K562 (cell line): ENCODE results near the gene TIPARP. TPM values are rescaled to one million over a fixed set of nuclear protein-coding genes. Genes with fewer than 3 reads are reported as not detected.

Experiments used
- ATAC-seq: fragments of 200-7000 bp; cut with Tn5 transposase; 3 replicates; pipeline ENCODE4 v1.9.1; 2020; ENCODE audit warnings: moderate library complexity
- BruUV-seq: library from RNA; stranded (reverse); fragments of 400-500 nt; replicated peaks from 2 replicates; lab custom pipeline; 2021; lab: Mats Ljungman, UMichigan
- CTCF ChIA-PET: fragments of 300-600 bp; formaldehyde crosslinking; extraction: SDS; loops from one replicate; lab custom pipeline; 2021; ENCODE audit warnings: low intra/inter-chr PET ratio; lab: Yijun Ruan, JAX
- POLR2A ChIA-PET: fragments of 300-600, 350-650 bp; sonication (Branson Sonifier 250); formaldehyde crosslinking; extraction: SDS; loops from one replicate; lab custom pipeline; 2021; ENCODE audit warnings: antibody characterized with exemption, inconsistent platforms; lab: Yijun Ruan, JAX
- DNase-seq, 4 experiments: peaks; one replicate each; pipeline versions ENCODE4 v3.0.0 to v3.0.0-alpha.2; 2011 to 2018; ENCODE audit warnings: low spot score in 3 of 4, mixed read lengths in 3 of 4; ENCODE audit errors: extremely low read depth in 1 of 4
- FAIRE-seq: peaks from 2 replicates; lab custom pipeline; 2011; peaks lifted over from hg19 to GRCh38; lab: Jason Lieb, UNC
- H2AFZ ChIP-seq: 2 replicates; pipeline ENCODE4 v1.6.0; 2011; ENCODE audit warnings: low read depth, low read length, control low read depth, inconsistent platforms
- H3K27ac ChIP-seq: fragments of 200-600 bp; 3 replicates; pipeline ENCODE4 v1.8.0; 2011; ENCODE audit warnings: low read depth, mild to moderate bottlenecking, control low read depth, inconsistent platforms, low read length, moderate library complexity, mixed read lengths; ENCODE audit errors: extremely low read depth
- H3K27me3 ChIP-seq, 2 experiments: fragments of 300-600 bp in 1 of 2; 2 replicates in 1 of 2; 3 replicates in 1 of 2; pipeline versions ENCODE4 v1.6.0 to v1.8.0; 2011; ENCODE audit warnings: inconsistent platforms in 2 of 2, low read length in 2 of 2, mild to moderate bottlenecking in 1 of 2, mixed read lengths in 1 of 2, moderate library complexity in 1 of 2; ENCODE audit not compliant: control insufficient read depth in 2 of 2, insufficient read depth in 2 of 2
- H3K36me3 ChIP-seq: fragments of 300-600 bp; 3 replicates; pipeline ENCODE4 v1.8.0; 2011; ENCODE audit warnings: mild to moderate bottlenecking, low read length, inconsistent platforms; ENCODE audit not compliant: control insufficient read depth, insufficient read depth
- H3K4me1 ChIP-seq, 2 experiments: fragments of 200-600 bp in 1 of 2; replicated peaks in 1 of 2; 2 replicates in 1 of 2; 3 replicates in 1 of 2; pipeline versions ENCODE4 v1.5.1 to v1.8.0; 2011; ENCODE audit warnings: inconsistent platforms in 2 of 2, low read length in 2 of 2, mild to moderate bottlenecking in 1 of 2, mixed read lengths in 1 of 2, moderate library complexity in 1 of 2; ENCODE audit not compliant: control insufficient read depth in 2 of 2, insufficient read depth in 2 of 2
- H3K4me2 ChIP-seq: 2 replicates; pipeline ENCODE4 v1.6.1; 2011; ENCODE audit warnings: low read length, control low read depth, inconsistent platforms, mixed read lengths; ENCODE audit not compliant: insufficient read depth
- H3K4me3 ChIP-seq: fragments of 200-600 bp; sonication (generic), shearing (Covaris generic); 2 replicates; pipeline ENCODE4 v1.5.1; 2016; ENCODE audit warnings: control low read depth, inconsistent platforms
- H3K79me2 ChIP-seq: fragments of 200-600 bp; 3 replicates; pipeline ENCODE4 v1.8.0; 2011; ENCODE audit warnings: low read length, inconsistent platforms; ENCODE audit not compliant: control insufficient read depth, insufficient read depth
- H3K9ac ChIP-seq, 2 experiments: 2 replicates each; pipeline versions ENCODE4 v1.6.0 to v1.6.1; 2011; ENCODE audit warnings: low read depth in 2 of 2, low read length in 2 of 2, control low read depth in 1 of 2, inconsistent platforms in 1 of 2, mild to moderate bottlenecking in 1 of 2, mixed read lengths in 1 of 2; ENCODE audit not compliant: insufficient read depth in 1 of 2
- H3K9me1 ChIP-seq: one replicate; pipeline ENCODE4 v1.6.0; 2011; ENCODE audit warnings: inconsistent platforms, mild to moderate bottlenecking, low read length, moderate library complexity; ENCODE audit not compliant: control insufficient read depth, insufficient read depth
- H3K9me3 ChIP-seq: replicated peaks from 2 replicates; pipeline ENCODE4 v1.5.1; 2011; ENCODE audit warnings: low read depth, low read length, inconsistent platforms; ENCODE audit not compliant: control insufficient read depth, insufficient read depth
- H4K20me1 ChIP-seq: replicated peaks from 2 replicates; pipeline ENCODE4 v1.6.1; 2011; ENCODE audit warnings: low read length, inconsistent platforms, mixed read lengths; ENCODE audit not compliant: control insufficient read depth, insufficient read depth
- BRD9 ChIP-seq: fragments of 450-650 bp; IDR thresholded peaks from 2 replicates; pipeline ENCODE4 v1.6.1; 2018; ENCODE audit warnings: low read depth; ENCODE audit not compliant: partially characterized antibody
- BRF1 ChIP-seq: IDR thresholded peaks from 3 replicates; pipeline ENCODE4 v1.6.1; 2011; ENCODE audit warnings: borderline replicate concordance, mild to moderate bottlenecking; ENCODE audit not compliant: insufficient read length; ENCODE audit errors: extremely low read depth
- NR2C1 ChIP-seq, 2 experiments: fragments of 450-650 bp; IDR thresholded peaks; 2 replicates each; pipeline ENCODE4 v1.6.1; 2017; ENCODE audit warnings: mild to moderate bottlenecking in 2 of 2, antibody characterized with exemption in 1 of 2, inconsistent platforms in 1 of 2, missing compliant biosample characterization in 1 of 2, missing genetic modification characterization in 1 of 2
- SNRNP70 ChIP-seq: fragments of 200-400 bp; formaldehyde crosslinking; optimal IDR thresholded peaks from 2 replicates; pipeline ENCODE3; 2017; ENCODE audit warnings: low read depth, low read length
- SP2 ChIP-seq: IDR thresholded peaks from 2 replicates; pipeline ENCODE4 v1.6.1; 2011; ENCODE audit warnings: mild to moderate bottlenecking, low read depth, low read length, moderate library complexity; ENCODE audit not compliant: poor library complexity, severe bottlenecking; ENCODE audit errors: extremely low read depth
- TCFL5 ChIP-seq: fragments of 250-450 bp; sonication (Bioruptor Pico); conservative IDR thresholded peaks from 2 replicates; pipeline ENCODE4 v1.6.1; 2021; ENCODE audit warnings: mild to moderate bottlenecking, moderate library complexity, matching md5 sums
- ZC3H11A ChIP-seq: IDR thresholded peaks from 2 replicates; pipeline ENCODE4 v1.6.1; 2012; ENCODE audit warnings: low read depth, low read length, improper control_type of control experiment
- WGBS: fragments of 100-300 bp; shearing (Covaris generic); methylation state at CpG from one replicate; pipeline ENCODE4 v1.1.6; 2016; ENCODE audit warnings: low coverage, mixed read lengths; ENCODE audit not compliant: insufficient coverage; ENCODE audit errors: missing lambda C conversion rate; 5-methylcytosine and 5-hydroxymethylcytosine counted together
- in situ Hi-C: fragments of 300-500 bp; cut with MboI; formaldehyde crosslinking; loops from 4 replicates; pipeline ENCODE4 v1.15.0; 2018; ENCODE audit warnings: inconsistent platforms, mixed read lengths
- intact Hi-C: fragments of 100-400 bp; cut with micrococcal nuclease; formaldehyde crosslinking; loops from 2 replicates; pipeline ENCODE4 v1.14.2; 2022
- polyA plus RNA-seq, 8 experiments: library from polyadenylated mRNA; depleted of rRNA in 4 of 8; stranded (reverse) in 5 of 8; unstranded in 3 of 8; fragments of >200 nt; fragmentation: Nextera tagmentation in 2 of 8; fragmentation: Illumina TruSeq in 1 of 8; extraction: Ambion mirVana in 2 of 8; extraction: Trizol in 1 of 8; gene quantifications; 2 replicates each; pipeline versions ENCODE4 v1.2.1 to v1.2.3, GENCODE V29; 2011 to 2014; ENCODE audit warnings: inconsistent platforms in 1 of 8, missing spikeins in 1 of 8
- total RNA-seq, 7 experiments: library from RNA; depleted of rRNA in 6 of 7; stranded (reverse); fragments of >200 nt in 6 of 7; fragmentation: Illumina TruSeq in 2 of 7; extraction: Trizol in 2 of 7; gene quantifications; 2 replicates each; pipeline versions ENCODE4 v1.2.1 to v1.2.3, GENCODE V29; 2011 to 2021; ENCODE audit warnings: low replicate concordance in 1 of 7
- TF ChIP-seq, protein P1 (sequence below): fragments of 450-650 bp; formaldehyde crosslinking; IDR thresholded peaks from 2 replicates; pipeline ENCODE4 v1.4.0; 2020; ENCODE audit warnings: mild to moderate bottlenecking, moderate library complexity
- TF ChIP-seq, protein P2 (sequence below): sonication (generic); formaldehyde crosslinking; IDR thresholded peaks from 2 replicates; pipeline ENCODE4 v1.8.1; 2023; ENCODE audit warnings: mild to moderate bottlenecking, missing genetic modification reagents

Gene TIPARP
- total and polyA plus RNA-seq, 9 of the 15 experiments (the other 6 are each of a cell fraction or from before 2014, with no cell fraction given): 2.4 to 29.4 (median 15.1) TPM

DNA sequence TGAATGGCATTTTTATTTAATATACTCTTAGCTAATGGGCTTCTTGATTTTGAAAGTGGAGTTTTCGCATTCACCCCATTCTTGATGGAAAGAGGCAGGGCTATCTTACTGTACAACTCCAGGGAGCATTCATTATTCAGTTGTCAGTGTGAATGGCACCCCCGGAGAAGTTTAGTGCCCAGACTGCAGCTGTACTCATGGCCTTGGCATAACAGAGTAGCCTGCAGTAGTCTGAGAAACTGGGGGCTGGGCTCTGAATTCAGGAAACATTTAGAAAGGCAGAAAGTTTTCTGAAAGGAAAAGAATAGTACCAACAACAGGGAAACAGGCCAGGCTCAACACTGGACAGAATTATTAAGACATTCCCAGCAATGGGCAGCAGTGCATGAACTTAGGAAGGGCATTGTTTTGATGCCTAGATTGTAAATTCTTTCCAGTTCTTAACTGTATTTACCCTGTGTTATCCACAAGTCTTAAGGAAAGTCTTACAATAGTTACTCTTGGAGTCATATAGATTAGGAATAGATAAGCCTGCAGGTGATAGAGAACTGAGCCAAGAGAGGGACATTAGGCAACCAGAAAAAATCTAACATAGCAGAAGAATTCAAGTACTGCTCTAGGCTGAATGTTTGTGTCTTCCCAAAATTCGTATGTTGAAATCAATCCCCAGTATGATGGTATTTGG is 44.4 kb downstream of the TIPARP start (continued):
- TF ChIP-seq, protein P1, sequence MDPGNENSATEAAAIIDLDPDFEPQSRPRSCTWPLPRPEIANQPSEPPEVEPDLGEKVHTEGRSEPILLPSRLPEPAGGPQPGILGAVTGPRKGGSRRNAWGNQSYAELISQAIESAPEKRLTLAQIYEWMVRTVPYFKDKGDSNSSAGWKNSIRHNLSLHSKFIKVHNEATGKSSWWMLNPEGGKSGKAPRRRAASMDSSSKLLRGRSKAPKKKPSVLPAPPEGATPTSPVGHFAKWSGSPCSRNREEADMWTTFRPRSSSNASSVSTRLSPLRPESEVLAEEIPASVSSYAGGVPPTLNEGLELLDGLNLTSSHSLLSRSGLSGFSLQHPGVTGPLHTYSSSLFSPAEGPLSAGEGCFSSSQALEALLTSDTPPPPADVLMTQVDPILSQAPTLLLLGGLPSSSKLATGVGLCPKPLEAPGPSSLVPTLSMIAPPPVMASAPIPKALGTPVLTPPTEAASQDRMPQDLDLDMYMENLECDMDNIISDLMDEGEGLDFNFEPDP (CRISPR knock-in tag): no peak
- TF ChIP-seq SNRNP70 (no peak), NR2C1 (IDR thresholded peaks at IDR 0.05) (no peak), NR2C1 (tag; IDR thresholded peaks at IDR 0.05) (no peak), BRD9 (no peak)
- TF ChIP-seq, protein P2, sequence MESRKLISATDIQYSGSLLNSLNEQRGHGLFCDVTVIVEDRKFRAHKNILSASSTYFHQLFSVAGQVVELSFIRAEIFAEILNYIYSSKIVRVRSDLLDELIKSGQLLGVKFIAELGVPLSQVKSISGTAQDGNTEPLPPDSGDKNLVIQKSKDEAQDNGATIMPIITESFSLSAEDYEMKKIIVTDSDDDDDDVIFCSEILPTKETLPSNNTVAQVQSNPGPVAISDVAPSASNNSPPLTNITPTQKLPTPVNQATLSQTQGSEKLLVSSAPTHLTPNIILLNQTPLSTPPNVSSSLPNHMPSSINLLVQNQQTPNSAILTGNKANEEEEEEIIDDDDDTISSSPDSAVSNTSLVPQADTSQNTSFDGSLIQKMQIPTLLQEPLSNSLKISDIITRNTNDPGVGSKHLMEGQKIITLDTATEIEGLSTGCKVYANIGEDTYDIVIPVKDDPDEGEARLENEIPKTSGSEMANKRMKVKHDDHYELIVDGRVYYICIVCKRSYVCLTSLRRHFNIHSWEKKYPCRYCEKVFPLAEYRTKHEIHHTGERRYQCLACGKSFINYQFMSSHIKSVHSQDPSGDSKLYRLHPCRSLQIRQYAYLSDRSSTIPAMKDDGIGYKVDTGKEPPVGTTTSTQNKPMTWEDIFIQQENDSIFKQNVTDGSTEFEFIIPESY (CRISPR knock-in tag): no peak

DNA sequence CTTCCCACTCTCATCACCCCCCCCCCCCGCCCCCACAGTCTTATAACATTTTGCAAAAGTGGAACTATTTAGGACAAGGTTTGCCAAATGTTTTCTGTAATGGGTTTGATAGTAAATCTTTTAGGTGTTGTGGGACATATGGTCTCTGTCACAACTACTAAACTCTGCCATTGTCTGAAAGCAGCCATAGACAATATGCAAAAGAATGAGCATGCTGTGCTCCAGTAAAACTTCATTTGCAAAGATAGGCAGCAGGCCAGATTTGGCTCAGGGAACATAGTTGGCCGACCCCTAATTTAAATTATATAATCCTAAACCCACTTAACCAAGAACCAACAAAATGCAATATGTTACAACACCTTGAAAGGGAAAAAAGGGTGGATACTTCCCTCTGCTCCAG is 46.4 kb downstream of the TIPARP start:
- H3K9me3 ChIP-seq: no peaks in the 10 kb centered on the region
- no peak overlapping the region for H3K27ac ChIP-seq
- BruUV-seq: no TSS peak
- H4K20me1 ChIP-seq: no peaks in the 10 kb centered on the region
- no peak overlapping the region for H3K4me3 ChIP-seq
- no peaks in the 10 kb centered on the region for H3K36me3 ChIP-seq
- H3K9me1 ChIP-seq: no peaks in the 10 kb centered on the region
- ChIA-PET POLR2A (no interaction called here), CTCF (no interaction called here)
- ATAC-seq (no peak), DNase-seq (no peak), FAIRE-seq (no peak)
- H3K4me2 ChIP-seq: no peak overlapping the region
- no peak overlapping the region for H2AFZ ChIP-seq
- H3K27me3 ChIP-seq: no peaks in the 10 kb centered on the region
- in situ Hi-C loops: no loop called here
- H3K4me1 ChIP-seq: peaks cover 0 to 3% of the 10 kb centered on the region in 2 experiments; a peak in 1 of 5 replicates
- 81% methylated on average over 2 of the region's 2 CpGs for WGBS
- no peak overlapping the region for H3K9ac ChIP-seq
- intact Hi-C loops: no loop called here
- no peaks in the 10 kb centered on the region for H3K79me2 ChIP-seq
- TF ChIP-seq ZC3H11A: no peak
- TF ChIP-seq SP2: no peak
- TF ChIP-seq BRF1: no peak
- TF ChIP-seq TCFL5 (CRISPR knock-in tag): no peak
